ENCODE data around the gene DCTN2.

DCTN2 gene

GRCh38 chr12:57550641-57551549 is 3.9 kb upstream of the DCTN2 start:
- no peak for DNase-seq (ENCODE audit: low read depth, low spot score)

GRCh38 chr12:57549909-57550640 is 3.1 kb upstream of the DCTN2 start, which contains the start of gene KIF5A:
TSS of gene KIF5A (plus strand) at chr12:57550044. CDS start at chr12:57550272, 228 bp downstream.
- peak; percentile 42 for DNase-seq (ENCODE audit: low read depth, low spot score)

- DNase-seq (ENCODE audit: low read depth, low spot score): no peak
These were observed 2.4 kb upstream of the DCTN2 start for GRCh38 chr12:57549203-57549908.

GRCh38 chr12:57548488-57548887 is 1.5 kb upstream of the DCTN2 start:
- no peak for DNase-seq (ENCODE audit: low read depth, low spot score)

- no peak for DNase-seq (ENCODE audit: low read depth, low spot score)
These were observed 972 bp upstream of the DCTN2 start for GRCh38 chr12:57548013-57548315.

- no peak for DNase-seq (ENCODE audit: low read depth, low spot score)
These were observed 458 bp upstream of the DCTN2 start for GRCh38 chr12:57547288-57548012.

GRCh38 chr12:57545809-57546437 is 1.1 kb downstream of the DCTN2 start:
- no peak for DNase-seq (ENCODE audit: low read depth, low spot score)

GRCh38 chr12:57543581-57543980 is 3.4 kb downstream of the DCTN2 start:
- DNase-seq (ENCODE audit: low read depth, low spot score): no peak

- DNase-seq (ENCODE audit: low read depth, low spot score): no peak
These were observed 5.3 kb downstream of the DCTN2 start for GRCh38 chr12:57541717-57542116.

- no peak for DNase-seq (ENCODE audit: low read depth, low spot score)
These were observed 6.0 kb downstream of the DCTN2 start for GRCh38 chr12:57541001-57541400.

GRCh38 chr12:57539134-57539768 is 7.7 kb downstream of the DCTN2 start:
- no peak for DNase-seq (ENCODE audit: low read depth, low spot score)

- DNase-seq (ENCODE audit: low read depth, low spot score): no peak
These were observed 10.4 kb downstream of the DCTN2 start for GRCh38 chr12:57536597-57536942.

GRCh38 chr12:57535764-57536596 is 11.0 kb downstream of the DCTN2 start:
- no peak for DNase-seq (ENCODE audit: low read depth, low spot score)

GRCh38 chr12:57534991-57535543 is 11.9 kb downstream of the DCTN2 start:
- DNase-seq (ENCODE audit: low read depth, low spot score): no peak

GRCh38 chr12:57534250-57534649 is 12.7 kb downstream of the DCTN2 start:
- no peak for DNase-seq (ENCODE audit: low read depth, low spot score)

GRCh38 chr12:57533108-57533507 is 13.9 kb downstream of the DCTN2 start:
- DNase-seq (ENCODE audit: low read depth, low spot score): no peak

- no peak for DNase-seq (ENCODE audit: low read depth, low spot score)
These were observed 15.2 kb downstream of the DCTN2 start for GRCh38 chr12:57531836-57532235.

- no peak for DNase-seq (ENCODE audit: low read depth, low spot score)
These were observed 16.4 kb downstream of the DCTN2 start for GRCh38 chr12:57530396-57531142.

- DNase-seq (ENCODE audit: low read depth, low spot score): no peak
These were observed 17.2 kb downstream of the DCTN2 start for GRCh38 chr12:57529831-57530230.
